ENCODE results near the gene SARS1. TPM values are rescaled to one million over a fixed set of nuclear protein-coding genes. Genes with fewer than 3 reads are reported as not detected.

The SARS1 gene
- total and polyA plus RNA-seq, 9 donors: 83.7 to 317 (median 119) TPM

DNA sequence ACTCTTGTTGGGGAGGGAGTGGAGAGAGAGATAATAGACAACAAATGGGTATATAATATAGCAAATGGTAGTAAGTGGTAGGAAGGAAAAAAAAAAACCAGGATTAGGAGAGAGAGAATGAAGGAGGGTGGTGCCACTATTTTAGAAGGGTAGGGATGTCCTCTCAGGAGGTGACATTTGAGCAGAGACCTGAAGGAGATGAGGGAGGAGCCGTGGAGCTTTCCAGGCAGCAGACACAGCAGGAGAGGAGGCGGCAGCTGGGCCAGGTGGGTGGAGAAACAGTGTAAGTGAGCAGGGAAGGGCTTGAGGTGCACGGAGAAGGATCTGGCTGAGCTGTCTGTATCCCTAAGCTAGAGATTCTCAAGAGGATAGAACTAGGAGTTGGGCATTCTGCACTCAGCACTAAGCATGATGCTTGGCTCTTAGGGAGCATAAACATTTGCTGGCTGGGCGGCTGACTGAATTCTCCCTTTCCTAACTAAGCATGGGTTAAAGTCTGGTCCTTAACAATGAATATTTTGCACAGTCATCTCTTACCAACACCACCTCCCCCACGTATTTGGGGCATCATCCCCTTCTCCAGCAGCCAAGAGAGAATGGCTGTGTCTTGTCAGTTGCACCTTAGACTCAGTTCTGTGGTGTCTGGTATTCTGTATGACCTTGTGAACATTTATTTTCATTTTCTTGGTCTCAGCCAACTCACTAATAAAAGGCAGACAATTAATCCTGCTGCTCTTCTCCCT, 27.6 kb upstream of the SARS1 start:
- 45 to 48% (median 48%) methylated on average over 5 of the region's 5 CpGs for WGBS, 3 donors
- no peaks in the 10 kb centered on the region for H3K36me3 ChIP-seq
- peak overlapping the region in 1 of 2 donors; percentile 34 for H3K27ac ChIP-seq
- no peaks in the 10 kb centered on the region for H3K9me3 ChIP-seq
- DNase-seq: no peak
- intact Hi-C loops (cut with DNase I): no loop called here
- H3K27me3 ChIP-seq: no peaks in the 10 kb centered on the region
- H3K4me3 ChIP-seq: no peak overlapping the region
- peaks cover 6% of the 10 kb centered on the region for H3K4me1 ChIP-seq (ENCODE audit: insufficient read depth)
- TF ChIP-seq, protein P1, sequence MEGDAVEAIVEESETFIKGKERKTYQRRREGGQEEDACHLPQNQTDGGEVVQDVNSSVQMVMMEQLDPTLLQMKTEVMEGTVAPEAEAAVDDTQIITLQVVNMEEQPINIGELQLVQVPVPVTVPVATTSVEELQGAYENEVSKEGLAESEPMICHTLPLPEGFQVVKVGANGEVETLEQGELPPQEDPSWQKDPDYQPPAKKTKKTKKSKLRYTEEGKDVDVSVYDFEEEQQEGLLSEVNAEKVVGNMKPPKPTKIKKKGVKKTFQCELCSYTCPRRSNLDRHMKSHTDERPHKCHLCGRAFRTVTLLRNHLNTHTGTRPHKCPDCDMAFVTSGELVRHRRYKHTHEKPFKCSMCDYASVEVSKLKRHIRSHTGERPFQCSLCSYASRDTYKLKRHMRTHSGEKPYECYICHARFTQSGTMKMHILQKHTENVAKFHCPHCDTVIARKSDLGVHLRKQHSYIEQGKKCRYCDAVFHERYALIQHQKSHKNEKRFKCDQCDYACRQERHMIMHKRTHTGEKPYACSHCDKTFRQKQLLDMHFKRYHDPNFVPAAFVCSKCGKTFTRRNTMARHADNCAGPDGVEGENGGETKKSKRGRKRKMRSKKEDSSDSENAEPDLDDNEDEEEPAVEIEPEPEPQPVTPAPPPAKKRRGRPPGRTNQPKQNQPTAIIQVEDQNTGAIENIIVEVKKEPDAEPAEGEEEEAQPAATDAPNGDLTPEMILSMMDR (IDR thresholded peaks at IDR 0.05): no peak
- TF ChIP-seq POLR2A (IDR thresholded peaks at IDR 0.05) (no peak), EP300 (IDR thresholded peaks at IDR 0.05) (no peak)

DNA sequence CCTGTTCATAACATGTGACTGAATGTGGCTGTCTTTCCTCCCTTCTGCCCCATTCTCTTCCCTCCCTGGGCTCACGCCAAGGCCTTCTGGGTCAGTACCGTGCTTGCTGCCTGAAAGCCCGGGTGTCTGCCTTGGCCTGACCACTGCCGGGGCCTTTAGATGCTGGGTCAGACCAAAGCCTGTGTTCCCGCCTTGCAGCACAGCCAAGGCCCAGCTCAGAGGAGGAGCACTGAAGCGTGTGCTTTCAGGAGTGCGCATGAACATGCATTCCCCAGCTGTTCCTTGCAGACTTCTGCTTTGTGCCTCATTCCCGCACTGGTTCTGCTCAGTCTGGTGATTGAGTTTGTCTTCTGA, 27.0 kb upstream of the SARS1 start:
- Histone ChIP-seq H3K9me3 (no peaks in the 10 kb centered on the region), H3K36me3 (no peaks in the 10 kb centered on the region), H3K27ac (peak overlapping the region in 1 of 2 donors; percentile 34), H3K27me3 (no peaks in the 10 kb centered on the region), H3K4me3 (no peak overlapping the region), H3K4me1 (ENCODE audit: insufficient read depth) (peaks cover 6% of the 10 kb centered on the region)
- WGBS, 3 donors: 9 to 28% (median 15%) methylated on average over 8 of the region's 8 CpGs
- intact Hi-C loops (cut with DNase I): no loop called here
- DNase-seq: peak; percentile 38 to 79 (median 73)
- TF ChIP-seq EP300 (IDR thresholded peaks at IDR 0.05): no peak
- TF ChIP-seq, protein P1 (IDR thresholded peaks at IDR 0.05): no peak

DNA sequence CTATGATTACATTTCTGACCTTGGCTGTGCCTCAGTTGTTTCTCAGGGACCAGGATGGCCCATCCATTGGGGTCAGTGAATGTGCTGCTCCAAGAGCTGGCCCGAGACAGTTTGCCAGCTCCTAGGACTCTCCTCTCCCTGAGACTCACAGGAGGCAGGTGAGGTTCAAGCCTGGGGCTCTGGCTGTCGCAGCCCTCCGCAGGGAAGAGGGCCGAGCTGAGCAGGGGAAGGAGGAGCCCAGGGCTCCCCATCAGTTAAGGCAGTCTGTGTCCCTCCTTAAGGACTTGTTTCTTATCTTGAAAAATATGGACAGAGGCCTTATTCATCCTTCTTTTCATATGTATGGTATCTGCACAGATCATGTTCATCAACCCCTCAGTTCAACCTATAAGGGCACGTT, 26.6 kb upstream of the SARS1 start:
- intact Hi-C loops (cut with DNase I): no loop called here
- Histone ChIP-seq H3K36me3 (no peaks in the 10 kb centered on the region), H3K27me3 (no peaks in the 10 kb centered on the region), H3K4me1 (ENCODE audit: insufficient read depth) (peaks cover 6% of the 10 kb centered on the region), H3K9me3 (no peaks in the 10 kb centered on the region), H3K27ac (peak overlapping the region in 1 of 2 donors; percentile 34), H3K4me3 (no peak overlapping the region)
- 76 to 82% (median 78%) methylated on average over 5 of the region's 5 CpGs for WGBS, 3 donors
- DNase-seq: no peak
- TF ChIP-seq EP300 (IDR thresholded peaks at IDR 0.05): no peak
- no peak for TF ChIP-seq POLR2A (IDR thresholded peaks at IDR 0.05)
- TF ChIP-seq, protein P1 (IDR thresholded peaks at IDR 0.05): no peak

DNA sequence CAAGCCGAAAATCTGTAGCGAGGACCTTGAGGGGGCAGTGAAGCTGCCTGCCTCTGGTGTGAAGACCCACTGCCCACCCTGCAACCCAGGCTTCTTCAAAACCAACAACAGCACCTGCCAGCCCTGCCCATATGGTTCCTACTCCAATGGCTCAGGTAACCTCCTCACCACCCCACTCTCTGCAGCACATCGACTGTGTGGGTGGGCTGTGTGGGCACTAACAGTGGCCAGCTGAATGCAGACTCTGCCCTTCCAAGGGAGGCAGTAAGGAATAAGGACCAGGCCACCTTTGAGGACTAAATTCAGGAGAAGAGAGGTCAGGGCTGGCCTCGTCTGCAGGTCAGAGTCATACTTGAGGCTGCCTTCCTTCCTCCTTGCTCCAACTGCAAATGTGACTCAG, 25.5 kb upstream of the SARS1 start:
- intact Hi-C loops (cut with DNase I): no loop called here
- no peaks in the 10 kb centered on the region for H3K27me3 ChIP-seq
- H3K36me3 ChIP-seq: no peaks in the 10 kb centered on the region
- DNase-seq: no peak
- H3K27ac ChIP-seq: no peak overlapping the region
- H3K9me3 ChIP-seq: no peaks in the 10 kb centered on the region
- WGBS, 3 donors: 92 to 95% (median 95%) methylated on average over 4 of the region's 4 CpGs
- no peak overlapping the region for H3K4me3 ChIP-seq
- peaks cover 6% of the 10 kb centered on the region for H3K4me1 ChIP-seq (ENCODE audit: insufficient read depth)
- TF ChIP-seq POLR2A (IDR thresholded peaks at IDR 0.05): no peak
- no peak for TF ChIP-seq EP300 (IDR thresholded peaks at IDR 0.05)
- TF ChIP-seq, protein P1 (IDR thresholded peaks at IDR 0.05): no peak
